Measurements from ENCODE around the gene OSBPL6.

The OSBPL6 gene

DNA sequence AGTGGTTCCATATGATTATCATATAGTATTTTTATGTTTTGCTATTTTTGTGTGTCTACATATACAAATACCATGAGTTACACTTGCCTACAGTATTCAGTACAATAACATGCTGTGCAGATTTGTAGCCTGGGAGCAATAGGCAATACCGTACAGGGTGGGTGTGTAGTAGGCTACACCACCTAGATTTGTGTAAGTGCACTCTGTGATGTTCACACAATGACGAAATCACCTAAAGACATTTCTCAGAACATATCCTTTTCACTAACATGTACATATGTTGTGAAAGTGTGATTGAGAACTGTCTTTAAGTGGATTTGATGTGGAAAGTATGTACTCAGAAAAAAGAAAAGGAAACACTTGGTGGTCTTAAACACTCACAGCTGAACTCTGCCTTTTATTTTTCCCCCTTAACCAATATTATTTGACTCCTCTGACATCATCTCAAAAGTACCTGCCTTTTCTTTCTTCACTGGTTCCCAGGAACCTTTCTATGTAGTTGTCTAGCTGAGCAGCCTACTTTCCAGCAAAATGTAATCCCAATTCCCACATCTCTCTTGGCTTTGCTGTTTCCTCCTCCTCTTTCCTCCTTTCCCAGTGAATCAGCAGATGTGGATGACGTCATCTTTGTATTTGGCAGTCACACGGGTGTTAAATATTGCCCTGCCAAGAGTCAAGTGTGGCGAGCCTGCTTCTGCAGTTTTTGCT, 47.7 kb downstream of the OSBPL6 start:
- no peak for DNase-seq

DNA sequence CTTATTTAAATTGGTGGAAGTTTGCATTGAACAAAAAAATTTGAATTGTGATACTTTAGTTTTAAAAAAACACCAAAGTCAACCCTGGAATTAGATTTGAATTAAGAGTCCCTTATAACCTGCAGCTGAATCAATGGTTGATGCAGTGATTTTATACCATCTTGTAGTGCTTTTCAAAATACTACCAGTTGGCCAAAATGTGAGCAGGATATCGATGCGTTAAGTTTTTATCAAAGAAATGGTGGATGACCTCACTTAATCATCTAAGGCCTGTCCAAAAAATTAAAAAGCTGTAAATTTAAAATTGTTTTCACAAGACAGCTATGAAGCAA, 48.2 kb downstream of the OSBPL6 start:
- no peak for DNase-seq

- DNase-seq: no peak
Observed at GRCh38 chr2:178243961-178244360, 49.6 kb downstream of the OSBPL6 start.

GRCh38 chr2:178244777-178245176, 50.5 kb downstream of the OSBPL6 start:
- DNase-seq: no peak

- no peak for DNase-seq
Observed at GRCh38 chr2:178246696-178247095, 52.4 kb downstream of the OSBPL6 start.

DNA sequence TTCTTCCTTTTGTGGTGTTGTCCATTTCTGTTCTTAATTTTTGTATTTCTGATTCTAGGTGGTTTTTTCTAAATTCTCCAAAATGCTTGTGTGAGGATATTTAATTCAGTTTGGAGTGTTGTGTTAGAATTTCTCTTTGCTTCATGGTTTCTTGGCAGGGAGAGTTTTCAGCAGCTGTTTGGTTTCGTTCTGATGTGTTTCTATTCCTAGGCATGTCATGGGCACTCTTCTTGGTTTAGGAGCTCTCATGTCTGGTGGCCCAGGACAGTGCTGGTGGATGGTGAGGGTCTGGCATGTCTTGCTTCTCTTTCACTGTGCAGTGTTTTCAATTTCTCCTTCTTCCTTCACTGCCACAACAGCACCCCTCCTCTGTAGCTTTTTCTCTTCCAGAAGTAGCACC, 52.9 kb downstream of the OSBPL6 start:
- DNase-seq: no peak

GRCh38 chr2:178250429-178250828, 56.1 kb downstream of the OSBPL6 start:
- DNase-seq: no peak

DNA sequence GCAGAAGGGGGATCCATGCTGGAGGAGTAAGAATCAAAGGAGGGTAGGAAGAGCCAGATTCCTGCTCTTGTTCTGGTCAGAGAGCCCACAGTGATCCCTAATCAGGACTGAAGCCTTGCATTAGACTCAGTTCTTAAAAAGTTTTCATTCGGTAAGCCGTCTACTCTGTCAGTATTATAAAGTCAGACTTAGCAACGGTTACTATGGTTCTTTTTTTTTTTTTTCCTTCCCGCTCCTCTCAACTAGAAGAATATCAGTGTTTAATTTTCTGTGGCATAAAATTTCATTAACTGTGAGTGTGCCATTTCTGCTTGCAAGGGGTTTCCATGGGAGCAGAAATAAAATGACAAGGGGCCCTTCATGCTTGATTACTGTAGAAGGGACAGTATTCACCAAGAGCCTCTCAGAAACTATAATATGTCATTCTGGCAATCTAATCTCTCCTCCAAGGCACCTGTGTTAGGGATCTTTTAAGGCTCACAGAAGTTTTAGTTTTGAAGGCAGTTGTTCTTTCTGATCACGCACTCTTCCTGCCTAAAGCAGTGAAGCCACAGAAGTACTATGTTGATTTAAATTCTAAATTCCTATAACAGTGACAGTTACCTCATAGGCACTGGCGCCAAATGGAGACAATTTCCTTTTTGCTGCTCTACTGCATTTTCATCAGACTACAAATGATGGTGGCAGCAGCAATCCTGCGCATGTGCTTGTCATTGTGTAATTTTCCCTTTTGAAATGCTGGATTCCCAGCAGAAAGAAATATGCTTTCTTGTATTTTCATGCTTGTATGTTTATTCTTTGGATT, 57.0 kb downstream of the OSBPL6 start:
- DNase-seq: no peak

- DNase-seq: no peak
Observed at GRCh38 chr2:178256382-178257042, 62.2 kb downstream of the OSBPL6 start.

DNA sequence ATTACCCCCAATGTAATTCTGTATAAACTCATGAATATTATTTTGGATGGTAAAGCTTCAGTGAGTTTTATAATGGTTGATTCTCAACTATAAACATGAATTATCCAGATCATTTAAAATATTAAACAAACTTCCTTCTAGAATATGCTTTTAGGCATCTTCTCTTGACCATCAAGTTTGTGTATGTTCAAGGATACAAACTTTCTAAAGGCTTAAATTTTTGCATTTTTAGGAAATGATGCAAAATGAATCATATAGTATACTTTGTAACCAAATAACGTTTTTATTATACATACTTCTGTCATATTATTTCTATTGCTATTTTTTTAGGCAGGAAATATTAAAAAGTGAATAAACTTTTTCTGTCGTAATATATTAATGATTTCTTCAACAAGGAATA, 62.8 kb downstream of the OSBPL6 start:
- DNase-seq: no peak

DNA sequence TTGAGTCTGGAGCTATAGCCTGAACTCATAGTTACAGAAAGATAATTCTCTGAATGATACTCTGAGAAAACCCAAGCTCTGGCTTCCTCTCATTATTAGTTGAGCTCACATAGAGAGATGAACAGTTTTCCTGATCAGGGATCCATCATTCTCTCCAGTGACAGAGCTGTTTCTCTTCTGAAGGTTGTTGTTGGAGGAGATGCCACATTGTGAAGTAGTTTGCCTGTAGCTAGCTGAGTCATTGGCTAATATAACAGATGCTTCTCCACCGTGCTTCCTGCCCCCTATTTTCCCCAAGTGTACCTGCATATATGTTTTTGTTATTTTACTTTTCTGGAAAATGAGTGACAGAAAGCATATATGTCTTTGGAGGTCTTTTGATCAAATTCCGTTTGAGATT, 64.6 kb downstream of the OSBPL6 start:
- no peak for DNase-seq

DNA sequence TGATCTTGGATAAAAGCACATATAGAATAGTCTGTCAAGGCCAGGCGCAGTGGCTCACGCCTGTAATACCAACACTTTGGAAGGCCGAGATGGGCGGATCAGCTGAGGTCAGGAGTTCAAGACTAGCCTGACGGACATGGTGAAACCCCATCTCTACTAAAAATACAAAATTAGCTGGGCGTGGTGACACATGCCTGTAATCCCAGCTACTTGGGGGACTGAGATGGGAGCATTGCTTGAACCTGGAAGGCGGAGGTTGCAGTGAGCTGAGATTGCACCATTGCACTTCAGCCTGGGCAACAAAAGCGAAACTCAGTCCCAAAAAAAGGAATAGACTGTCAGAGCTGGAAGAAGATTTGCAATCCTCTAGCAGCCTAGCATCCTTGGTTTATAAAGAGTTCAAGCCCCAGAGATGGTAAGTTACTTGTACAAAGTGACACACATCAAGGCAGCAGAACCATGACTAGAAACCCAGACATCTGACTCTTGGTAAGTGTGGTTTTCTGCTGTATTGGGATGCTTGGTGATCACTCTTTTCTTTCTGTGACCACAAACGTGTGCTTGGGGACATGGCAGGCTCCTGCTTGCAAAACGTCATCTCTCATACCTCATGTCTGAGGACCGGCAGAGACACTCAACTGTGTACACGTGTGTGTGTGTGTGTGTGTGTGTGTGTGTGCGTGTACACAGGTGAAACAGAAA, 69.0 kb downstream of the OSBPL6 start:
- no peak for DNase-seq

- DNase-seq: no peak
Observed at GRCh38 chr2:178264211-178264610, 69.9 kb downstream of the OSBPL6 start.

DNA sequence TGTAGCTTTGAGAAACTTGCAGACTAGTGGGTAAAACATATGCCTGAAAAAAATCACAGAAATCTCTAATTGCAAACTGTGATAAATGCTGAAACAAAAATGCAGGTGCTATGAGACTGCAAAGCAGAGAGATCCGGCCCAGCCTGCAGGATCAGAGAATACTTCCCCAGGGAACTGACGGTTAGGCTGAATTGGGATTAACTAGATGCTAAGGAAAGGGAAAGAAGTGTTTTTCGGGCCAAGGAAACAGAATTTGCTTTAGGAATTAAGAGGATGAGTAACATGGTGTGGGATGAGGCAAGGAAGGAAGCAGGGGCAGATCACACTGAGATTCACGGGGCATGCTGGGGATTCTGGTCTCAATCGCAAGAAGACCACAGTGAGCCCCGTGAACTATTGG, 71.5 kb downstream of the OSBPL6 start:
- no peak for DNase-seq

GRCh38 chr2:178266445-178266844, 72.1 kb downstream of the OSBPL6 start:
- DNase-seq: no peak

DNA sequence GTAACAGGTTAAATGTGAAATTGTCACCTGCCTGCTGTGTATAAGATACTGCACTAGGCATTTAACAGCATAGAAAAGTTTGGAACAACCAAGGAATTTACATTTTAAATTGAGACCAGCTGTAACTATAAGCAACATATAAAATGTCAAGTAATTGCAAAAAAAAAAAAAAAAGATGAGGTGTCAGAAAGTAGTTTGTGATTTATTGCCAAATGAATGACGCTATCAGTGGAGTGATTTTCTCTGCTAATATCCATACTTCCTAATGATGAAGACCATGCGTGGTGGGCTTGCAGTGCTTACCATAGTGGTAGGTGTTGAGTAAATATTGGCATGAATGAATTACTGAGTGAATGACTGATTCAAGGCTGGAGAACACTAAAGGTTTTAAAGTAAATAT, 73.3 kb downstream of the OSBPL6 start:
- DNase-seq: no peak

DNA sequence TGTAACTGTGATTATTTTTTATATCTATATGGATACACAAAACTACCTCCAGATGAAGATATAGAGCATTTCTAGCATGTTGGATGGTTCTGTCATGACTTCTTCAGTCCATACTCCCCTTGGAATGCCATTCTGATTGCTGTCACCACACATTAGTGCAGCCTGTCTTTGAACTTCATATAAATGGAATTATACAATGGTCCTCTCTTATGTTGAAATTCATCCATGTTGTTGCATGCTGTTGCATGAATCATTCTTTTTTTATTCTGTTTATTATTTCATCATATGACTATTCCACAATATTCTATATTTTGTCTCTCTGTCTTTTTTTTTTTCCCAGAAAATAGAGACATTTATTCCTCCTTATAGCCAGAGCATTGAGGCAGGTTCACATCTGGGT, 74.1 kb downstream of the OSBPL6 start:
- DNase-seq: no peak

DNA sequence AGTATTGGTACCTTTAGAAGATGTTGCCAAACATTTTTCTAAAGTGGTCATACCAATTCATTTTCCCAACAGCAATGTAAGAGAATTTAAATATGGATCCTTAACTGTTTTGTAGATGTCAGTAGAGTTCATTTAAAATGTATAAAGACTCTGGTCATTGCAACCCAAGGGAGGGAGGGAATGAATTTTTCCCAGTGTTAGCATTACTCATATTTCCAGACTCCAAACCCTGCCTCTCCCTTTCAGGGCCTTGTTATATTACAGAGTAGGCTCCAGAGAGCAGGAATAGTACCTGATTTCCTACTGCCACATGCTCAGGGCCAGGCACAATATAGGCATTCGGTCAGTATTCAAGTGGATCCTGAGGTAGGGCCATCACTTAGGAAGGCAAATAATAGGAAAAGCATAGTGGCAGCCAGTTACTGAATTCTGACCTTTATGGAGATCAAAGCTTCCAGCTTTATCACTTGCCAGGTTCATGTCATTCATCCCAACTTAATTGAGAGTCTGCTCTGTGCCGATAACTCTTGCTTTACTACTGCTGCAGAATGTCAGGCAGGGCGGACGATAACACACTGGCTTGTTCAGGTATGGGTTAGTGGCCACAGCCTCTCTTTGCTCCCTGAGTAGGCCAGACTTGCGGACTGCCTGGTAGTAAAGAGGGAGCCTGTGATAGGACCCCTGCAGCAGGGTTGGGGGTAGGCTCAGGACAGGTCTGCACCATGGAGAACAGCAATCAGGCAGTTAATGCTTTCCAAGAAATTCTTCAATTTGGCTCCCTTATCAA, 75.3 kb downstream of the OSBPL6 start:
- no peak for DNase-seq

GRCh38 chr2:178270338-178270737, 76.0 kb downstream of the OSBPL6 start:
- DNase-seq: no peak

- no peak for DNase-seq
Observed at GRCh38 chr2:178271094-178271493, 76.8 kb downstream of the OSBPL6 start.

- no peak for DNase-seq
Observed at GRCh38 chr2:178271629-178272333, 77.5 kb downstream of the OSBPL6 start.

DNA sequence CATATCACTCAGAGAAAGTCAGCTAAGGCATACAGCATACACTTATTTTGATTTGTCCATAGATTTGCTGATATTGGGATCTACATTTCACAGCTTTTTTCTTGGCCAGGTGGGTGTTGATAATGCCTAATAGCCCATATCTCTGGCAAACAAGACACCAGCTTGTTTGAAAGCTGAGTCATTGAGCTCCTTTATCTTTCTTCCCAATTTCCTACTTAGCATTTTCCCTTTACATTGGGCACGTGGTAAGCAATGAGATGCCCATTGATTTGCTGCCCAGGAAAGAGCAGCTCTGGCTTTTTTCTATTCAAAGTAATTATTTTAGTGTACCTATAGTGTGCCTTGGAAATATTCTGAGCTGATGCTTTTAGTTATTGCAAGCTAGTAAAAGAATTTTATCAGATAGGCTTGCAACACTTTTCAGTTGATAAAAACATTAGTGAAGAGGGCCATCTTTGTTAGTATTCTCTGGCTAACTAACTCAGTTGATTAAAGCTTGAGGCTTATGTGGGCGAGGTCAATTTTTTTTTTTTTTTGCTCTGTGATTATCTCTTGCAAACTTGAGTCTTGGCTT, 79.6 kb downstream of the OSBPL6 start:
- DNase-seq: no peak

Measured in activated effector memory CD4-positive, alpha-beta T cell treated with Interleukin-2 at 50 U/mL for 16 hours (primary cell).